Measurements from ENCODE around the gene SGMS1.
"Not testable (repeated sequence)": the region's sequence is repeated elsewhere in the genome, so short reads cannot be mapped to it uniquely, and the experiment has no call there.

- not testable (repeated sequence) for TF ChIP-seq CTCF (IDR thresholded peaks at IDR 0.05; ENCODE audit: poor library complexity, severe bottlenecking); POLR2AphosphoS5 (IDR thresholded peaks at IDR 0.05); RAD21 (conservative IDR thresholded peaks at IDR 0.05); MXI1 (conservative IDR thresholded peaks at IDR 0.05; ENCODE audit: poor library complexity, severe bottlenecking); EZH2 (IDR thresholded peaks at IDR 0.05; ENCODE audit: borderline replicate concordance, insufficient read depth, low read length, poor library complexity, severe bottlenecking); REST (IDR thresholded peaks at IDR 0.05; ENCODE audit: borderline replicate concordance)
Measured at GRCh38 chr10:50267877-50268276, 355.9 kb downstream of the SGMS1 start.

All from neural cell (in vitro differentiated cells).